NCI-H345 (cell line): Measurements from ENCODE around the gene GPRC5C.
A peak's percentile ranks its signal among the peaks of the same experiment; 100 is the strongest.

Source experiments
- DNase-seq: peaks from one replicate; lab custom pipeline; 2025; lab: John Stamatoyannopoulos, UW

Gene GPRC5C

DNA sequence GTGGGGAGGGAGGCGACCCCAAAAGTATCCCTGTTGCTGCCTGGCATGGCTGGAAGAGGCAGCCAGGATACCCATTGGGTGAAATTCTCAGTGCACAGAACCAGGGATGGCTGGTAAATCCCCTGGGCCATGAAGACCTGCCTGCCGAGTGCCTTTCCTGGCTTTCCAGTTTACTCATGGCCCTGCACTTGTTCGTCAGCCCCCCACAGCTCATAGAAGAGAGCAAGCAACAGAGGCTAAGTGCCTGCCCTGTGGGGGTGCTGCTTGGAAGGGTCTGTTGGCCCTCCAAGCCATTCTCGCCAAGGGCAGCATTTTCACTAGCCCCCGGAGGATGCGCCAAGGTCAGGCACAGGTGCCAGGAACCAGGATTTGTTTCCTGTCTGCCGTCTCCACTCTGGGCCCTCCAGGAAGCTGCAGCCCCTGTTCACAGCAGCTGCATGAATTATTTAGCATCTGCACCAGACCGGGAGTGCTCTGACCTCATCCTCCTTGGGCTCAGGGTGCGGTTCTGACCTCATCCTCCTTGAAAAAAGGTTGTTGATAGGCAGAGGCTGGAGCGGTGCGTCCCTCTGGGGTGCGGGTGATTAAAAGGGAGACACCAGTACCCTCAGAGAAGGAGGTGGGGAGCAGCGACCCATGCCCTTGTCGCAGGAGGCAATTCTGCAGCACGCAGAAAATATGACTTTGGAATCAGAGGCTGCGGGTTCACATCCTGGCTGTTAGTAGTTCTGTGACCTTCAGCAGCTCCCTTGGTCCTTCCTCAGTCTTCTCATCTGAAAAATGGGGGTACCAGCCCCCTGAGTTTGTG is 20.3 kb downstream of the GPRC5C start:
- DNase-seq = peak; percentile 63

DNA sequence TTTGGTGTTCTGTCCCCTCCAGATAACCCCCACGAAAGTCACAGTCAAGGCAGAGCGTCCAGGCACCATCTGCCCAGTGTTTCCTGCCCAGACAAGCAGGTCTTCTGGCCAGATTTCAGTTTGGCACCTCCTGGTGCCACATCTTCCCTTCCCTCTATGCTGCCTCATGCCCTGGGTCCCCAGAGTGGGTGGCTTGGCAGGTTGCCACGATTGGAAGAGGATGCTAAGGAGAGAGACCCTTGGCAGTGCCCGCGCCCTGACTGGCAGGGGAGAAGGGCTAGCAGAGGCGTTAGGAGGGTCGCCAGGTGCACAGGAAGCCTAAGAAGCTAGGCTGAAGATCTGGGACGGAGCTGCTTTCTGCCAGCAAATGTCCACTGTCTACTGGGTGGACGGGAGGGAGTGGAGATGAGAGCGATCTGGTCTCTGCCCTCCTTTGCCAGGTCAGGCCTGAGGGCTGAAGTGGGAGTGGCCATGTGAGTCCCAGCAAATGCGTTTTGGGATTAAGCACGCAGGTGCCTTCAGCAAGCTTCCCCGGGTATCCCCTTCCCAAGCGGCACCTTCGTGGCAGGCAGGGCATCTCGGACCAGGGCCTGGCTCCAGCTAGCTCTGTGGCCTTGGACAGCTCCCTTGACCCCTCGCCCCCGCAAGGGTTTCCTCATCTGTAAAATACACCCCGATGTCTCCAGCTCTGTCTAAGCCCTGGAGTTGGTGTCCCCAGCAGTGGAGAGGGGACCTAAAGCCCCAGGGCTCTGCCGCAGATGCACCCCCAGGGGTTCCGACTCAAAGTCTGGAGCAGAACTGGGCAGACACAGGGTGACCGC is 21.2 kb downstream of the GPRC5C start:
- peak; percentile 35 for DNase-seq

DNA sequence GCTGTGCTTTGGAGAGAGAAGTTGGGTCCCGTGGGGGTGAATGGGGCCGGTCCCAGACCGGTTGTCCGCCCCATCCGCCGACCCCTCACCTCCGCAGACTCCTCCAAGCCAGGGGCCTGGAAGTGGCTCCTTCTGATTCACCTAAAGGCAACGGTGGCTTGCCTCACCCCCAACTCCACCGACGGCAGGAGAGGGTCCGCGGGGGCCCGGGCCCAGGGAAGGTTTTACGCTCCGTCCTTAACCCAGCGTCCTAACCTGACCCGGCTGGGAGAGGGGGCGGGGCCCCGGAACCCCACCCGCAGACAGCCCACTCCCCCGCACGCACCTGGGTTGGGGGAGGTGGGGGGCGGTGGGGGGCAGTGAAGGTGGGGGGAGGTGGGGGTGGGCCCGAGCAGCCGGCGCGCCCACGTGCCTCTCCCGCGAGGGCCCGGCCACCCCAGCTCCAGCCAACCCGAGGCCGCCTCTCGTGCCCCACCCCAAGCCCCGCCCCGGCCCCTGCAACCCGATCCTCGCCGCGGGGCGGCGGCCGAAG is 21.8 kb downstream of the GPRC5C start:
- no peak for DNase-seq

- DNase-seq = peak; percentile 92
These were observed 22.5 kb downstream of the GPRC5C start for GRCh38 chr17:74454197-74455024.

- DNase-seq = no peak
These were observed 23.2 kb downstream of the GPRC5C start for GRCh38 chr17:74455025-74455545.

DNA sequence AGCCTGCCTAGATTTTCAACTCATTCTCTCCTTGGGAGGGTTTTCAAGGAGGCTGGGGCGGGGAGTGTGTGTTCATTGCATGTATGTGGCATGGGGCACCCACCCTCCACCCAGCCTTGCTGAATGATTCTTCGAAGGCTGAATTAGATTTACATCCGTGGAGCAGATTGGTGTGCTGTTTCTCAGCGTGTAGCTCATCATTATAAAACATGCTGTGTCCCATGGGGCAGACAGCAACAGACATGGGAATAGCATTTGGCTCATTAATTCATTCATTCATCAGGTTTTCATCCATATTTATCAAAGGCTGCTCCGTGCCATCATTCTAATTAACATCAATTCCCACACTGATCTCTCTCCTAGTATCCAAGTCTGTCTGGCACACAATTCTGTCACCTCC is 23.9 kb downstream of the GPRC5C start:
- DNase-seq = no peak

DNA sequence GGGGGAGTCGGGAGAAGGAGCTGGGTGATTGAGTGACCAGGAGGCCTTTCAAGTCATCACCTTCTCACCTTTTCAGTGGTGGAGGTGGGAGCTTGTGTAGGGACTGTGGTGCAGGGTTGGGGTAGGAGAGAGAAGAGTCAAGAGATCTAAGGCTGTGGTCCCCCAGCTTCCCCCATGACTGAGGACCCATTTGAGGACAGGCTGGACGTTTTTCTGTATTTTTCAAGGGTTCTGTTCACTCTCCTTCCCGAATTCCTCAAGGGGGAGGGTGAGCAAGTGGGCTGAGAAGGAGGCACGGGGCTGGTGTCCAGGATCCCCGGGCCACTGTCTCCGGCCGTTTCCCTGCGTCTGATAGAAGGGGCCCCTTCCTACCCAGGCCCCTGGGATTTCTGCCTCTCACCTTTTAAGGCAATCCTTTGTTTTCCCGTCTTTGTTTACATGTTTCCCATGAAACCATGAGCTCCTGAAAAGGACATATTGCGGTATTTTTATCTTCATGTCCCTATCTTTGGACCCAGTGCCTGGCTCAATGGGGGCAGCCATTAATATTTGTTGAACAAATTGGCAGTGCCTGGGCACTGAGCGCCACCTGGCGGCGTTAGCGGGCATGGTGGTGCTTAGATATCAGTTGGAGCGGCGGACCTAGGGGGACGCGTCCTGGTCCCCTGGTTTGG is 25.4 kb downstream of the GPRC5C start:
- peak; percentile 76 for DNase-seq

GRCh38 chr17:74457820-74458166 is 25.9 kb downstream of the GPRC5C start:
- no peak for DNase-seq

- DNase-seq = no peak
These were observed 26.9 kb downstream of the GPRC5C start for GRCh38 chr17:74458835-74459234.

DNA sequence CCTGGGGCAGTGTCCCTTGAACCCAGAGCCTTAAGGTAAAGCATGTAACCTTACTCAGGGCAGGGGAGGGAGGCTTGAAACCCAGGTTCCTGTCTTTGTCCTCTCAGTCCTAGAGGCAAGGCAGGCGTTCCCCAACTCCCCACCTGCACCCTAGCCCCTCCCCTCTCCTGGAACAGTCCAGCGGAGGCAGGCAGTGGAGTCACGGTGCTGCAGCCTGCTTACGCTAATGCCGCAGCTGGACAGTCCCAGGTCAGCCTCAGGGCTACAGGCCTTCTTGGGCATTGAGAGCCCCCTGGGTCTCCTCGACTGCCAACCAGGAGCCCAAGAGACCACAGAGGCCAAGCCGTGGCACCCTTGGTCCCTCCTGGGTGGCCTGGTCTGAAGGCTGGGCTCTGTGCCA is 27.7 kb downstream of the GPRC5C start:
- DNase-seq = no peak

DNA sequence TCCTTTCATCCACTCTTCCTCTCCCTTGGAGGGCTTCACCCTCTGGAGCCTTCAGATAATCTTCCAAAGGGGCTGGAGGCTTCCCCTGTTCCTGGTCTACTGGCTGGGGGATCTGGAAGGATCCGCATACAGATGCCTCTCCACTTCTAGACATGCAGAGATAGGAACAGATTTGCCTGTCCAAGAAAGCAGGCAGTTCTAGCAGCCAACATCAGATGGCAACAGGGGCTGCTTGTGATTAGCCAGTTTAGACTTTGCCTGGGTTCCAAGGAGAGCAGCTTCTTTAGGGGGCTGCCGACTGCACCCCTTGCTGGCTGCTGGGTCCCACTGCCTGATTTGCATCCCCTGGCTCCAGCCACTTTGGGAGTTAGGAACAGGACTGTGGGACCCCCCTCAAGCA is 28.4 kb downstream of the GPRC5C start:
- DNase-seq = no peak

- DNase-seq = no peak
These were observed 29.1 kb downstream of the GPRC5C start for GRCh38 chr17:74460996-74461395.

- no peak for DNase-seq
These were observed 29.7 kb downstream of the GPRC5C start for GRCh38 chr17:74461611-74462010.

- no peak for DNase-seq
These were observed 33.0 kb downstream of the GPRC5C start for GRCh38 chr17:74464730-74465377.

- no peak for DNase-seq
These were observed 33.7 kb downstream of the GPRC5C start for GRCh38 chr17:74465378-74466110.

DNA sequence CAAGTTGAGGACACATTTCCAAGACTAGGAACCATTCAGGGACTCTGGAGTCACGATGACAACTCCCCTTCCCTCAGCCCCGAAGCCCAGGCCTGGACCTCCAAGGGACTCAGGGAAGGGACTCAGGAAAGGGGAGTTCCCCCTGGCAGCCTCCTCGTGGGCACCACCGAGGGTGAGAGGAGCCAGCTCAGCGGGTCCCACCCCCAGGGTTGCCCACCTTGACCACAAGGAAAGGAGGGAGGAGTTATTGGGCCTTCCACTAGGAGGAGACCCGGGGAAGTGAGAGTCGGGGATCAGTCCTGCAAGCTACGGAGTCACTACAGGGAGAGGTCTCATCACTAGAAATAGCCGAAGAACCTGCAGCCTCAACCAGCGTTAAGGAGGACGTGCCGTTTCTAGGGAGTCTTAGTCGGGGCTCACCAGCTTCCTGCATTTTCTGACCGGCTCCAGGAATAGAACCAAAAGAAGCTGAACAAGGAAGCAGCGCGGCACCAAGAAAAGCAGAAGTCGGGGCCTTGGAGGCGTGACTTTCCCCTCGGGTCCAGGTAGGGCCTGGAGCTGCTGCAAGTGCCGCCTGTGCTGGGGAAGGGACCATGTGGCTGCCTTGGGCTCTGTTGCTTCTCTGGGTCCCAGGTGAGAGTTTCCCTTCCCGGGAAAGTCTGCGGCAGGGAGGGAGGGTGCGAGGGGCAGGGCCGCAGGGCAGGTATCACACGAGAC is 34.4 kb downstream of the GPRC5C start, which contains the start of gene CD300A:
Gene CD300A, plus strand, starts transcription at position 524 of the 717 bp plus-strand sequence. Its CDS starts 70 bp downstream, at position 594.
- no peak for DNase-seq

GRCh38 chr17:74466828-74467184 is 34.9 kb downstream of the GPRC5C start:
- no peak for DNase-seq

GRCh38 chr17:74467221-74467951 is 35.5 kb downstream of the GPRC5C start:
- DNase-seq = no peak

GRCh38 chr17:74471341-74471740 is 39.5 kb downstream of the GPRC5C start:
- DNase-seq = no peak
